WTC11 (cell line): Measurements from ENCODE around the gene FBXW10B. TPM values are rescaled to one million over a fixed set of nuclear protein-coding genes. Genes with fewer than 3 reads are reported as not detected.
"Not testable (repeated sequence)": the region's sequence is repeated elsewhere in the genome, so short reads cannot be mapped to it uniquely, and the experiment has no call there.

Experiments
- ATAC-seq: fragments of 200-7000 bp; cut with Tn5 transposase; 2 replicates; pipeline ENCODE4 v1.10.0; 2021; ENCODE audit warnings: mild to moderate bottlenecking, moderate library complexity
- Bru-seq: library from RNA; stranded (reverse); fragments of 400-500 nt; gene quantifications from one replicate; lab custom pipeline; 2021; lab: Mats Ljungman, UMichigan
- CTCF ChIA-PET: fragments of 300-600 bp; sonication (Branson Sonifier 250); formaldehyde crosslinking; loops from one replicate; lab custom pipeline; 2021; ENCODE audit warnings: antibody characterized with exemption; lab: Charles Lee
- POLR2A ChIA-PET: fragments of 350-600 bp; sonication (Branson Sonifier 250); formaldehyde crosslinking; loops from one replicate; lab custom pipeline; 2021; ENCODE audit warnings: antibody characterized with exemption; lab: Charles Lee
- DNase-seq: peaks from one replicate; pipeline ENCODE4 v3.0.0; 2021; ENCODE audit warnings: low spot score
- H3K27ac Mint-ChIP-seq: 2 replicates; pipeline ENCODE4 v1.8.0; 2021; ENCODE audit warnings: mixed read lengths
- H3K27me3 Mint-ChIP-seq: 2 replicates; pipeline ENCODE4 v1.8.0; 2021; ENCODE audit warnings: low read depth, mild to moderate bottlenecking, moderate library complexity, mixed read lengths
- H3K36me3 Mint-ChIP-seq: 2 replicates; pipeline ENCODE4 v1.8.0; 2021; ENCODE audit warnings: mixed read lengths
- H3K4me1 Mint-ChIP-seq: 2 replicates; pipeline ENCODE4 v1.8.0; 2022; ENCODE audit warnings: mixed read lengths
- H3K4me3 Mint-ChIP-seq: 2 replicates; pipeline ENCODE4 v1.8.0; 2021; ENCODE audit warnings: mild to moderate bottlenecking, moderate library complexity, mixed read lengths
- H3K9me3 Mint-ChIP-seq: 2 replicates; pipeline ENCODE4 v1.8.0; 2021; ENCODE audit warnings: mixed read lengths
- CBFB ChIP-seq: sonication (generic); formaldehyde crosslinking; IDR thresholded peaks from 2 replicates; pipeline ENCODE4 v1.8.1; 2022; ENCODE audit warnings: mild to moderate bottlenecking, low read depth, missing genetic modification reagents
- EMX1 ChIP-seq: fragments of 250-450 bp; sonication (Bioruptor Pico); IDR thresholded peaks from 2 replicates; pipeline ENCODE4 v1.8.0; 2021; ENCODE audit warnings: mild to moderate bottlenecking
- FOXP1 ChIP-seq: sonication (generic); formaldehyde crosslinking; IDR thresholded peaks from 2 replicates; pipeline ENCODE4 v1.8.0; 2022; ENCODE audit warnings: missing genetic modification reagents, mild to moderate bottlenecking, moderate library complexity, borderline replicate concordance
- GRHL2 ChIP-seq: fragments of 250-450 bp; sonication (Bioruptor Pico); IDR thresholded peaks from 2 replicates; pipeline ENCODE4 v1.8.0; 2022; ENCODE audit warnings: mild to moderate bottlenecking, moderate library complexity; ENCODE audit not compliant: insufficient replicate concordance, severe bottlenecking
- GTF2I ChIP-seq: fragments of 250-450 bp; sonication (Bioruptor Pico); conservative IDR thresholded peaks from 2 replicates; pipeline ENCODE4 v1.4.0; 2021; ENCODE audit warnings: mild to moderate bottlenecking
- JAZF1 ChIP-seq: fragments of 250-450 bp; sonication (Bioruptor Pico); IDR thresholded peaks from 2 replicates; pipeline ENCODE4 v1.9.0; 2021; ENCODE audit warnings: moderate library complexity, mild to moderate bottlenecking, inconsistent platforms
- MXD4 ChIP-seq: fragments of 250-450 bp; sonication (Bioruptor Pico); IDR thresholded peaks from 2 replicates; pipeline ENCODE4 v1.8.0; 2021; ENCODE audit warnings: mild to moderate bottlenecking, moderate library complexity, borderline replicate concordance
- RORB ChIP-seq: fragments of 250-450 bp; sonication (Bioruptor Pico); IDR thresholded peaks from 2 replicates; pipeline ENCODE4 v1.9.0; 2021; ENCODE audit warnings: mild to moderate bottlenecking
- SMAD3 ChIP-seq: sonication (generic); formaldehyde crosslinking; IDR thresholded peaks from 2 replicates; pipeline ENCODE4 v1.8.0; 2022; ENCODE audit warnings: missing genetic modification reagents, mild to moderate bottlenecking, borderline replicate concordance
- SMAD4 ChIP-seq: sonication (generic); formaldehyde crosslinking; IDR thresholded peaks from 2 replicates; pipeline ENCODE4 v1.8.0; 2022; ENCODE audit warnings: mild to moderate bottlenecking, missing genetic modification reagents
- SOX15 ChIP-seq: fragments of 250-450 bp; sonication (Bioruptor Pico); IDR thresholded peaks from 2 replicates; pipeline ENCODE4 v1.9.0; 2021; ENCODE audit warnings: mild to moderate bottlenecking
- SP1 ChIP-seq: sonication (generic); formaldehyde crosslinking; conservative IDR thresholded peaks from 2 replicates; pipeline ENCODE4 v1.8.1; 2022; ENCODE audit warnings: missing genetic modification reagents
- TP53 ChIP-seq: sonication (generic); formaldehyde crosslinking; IDR thresholded peaks from 2 replicates; pipeline ENCODE4 v1.8.1; 2023; ENCODE audit warnings: mild to moderate bottlenecking, missing genetic modification reagents
- ZNF121 ChIP-seq: sonication (generic); formaldehyde crosslinking; IDR thresholded peaks from 2 replicates; pipeline ENCODE4 v1.8.0; 2023; ENCODE audit warnings: missing genetic modification reagents
- ZNF317 ChIP-seq: sonication (generic); formaldehyde crosslinking; IDR thresholded peaks from 2 replicates; pipeline ENCODE4 v1.8.1; 2023; ENCODE audit warnings: low read depth, mild to moderate bottlenecking, moderate library complexity, missing genetic modification reagents, borderline replicate concordance
- ZNF423 ChIP-seq: fragments of 250-450 bp; sonication (Bioruptor Pico); IDR thresholded peaks from 2 replicates; pipeline ENCODE4 v2.1.2; 2022; ENCODE audit warnings: mild to moderate bottlenecking, moderate library complexity
- long read RNA-seq, 3 experiments: library from RNA in 1 of 3; library from capped mRNA in 1 of 3; library from polyadenylated mRNA in 1 of 3; unstranded in 2 of 3; stranded (forward) in 1 of 3; transcript quantifications; one replicate each; pipeline ENCODE4 v2.0.0, GENCODE V29; 2021
- total RNA-seq: library from RNA; stranded (reverse); gene quantifications from 3 replicates; pipeline ENCODE4 v1.2.3, GENCODE V29; 2021
- TF ChIP-seq, protein P1 (sequence below): sonication (generic); formaldehyde crosslinking; IDR thresholded peaks from 2 replicates; pipeline ENCODE4 v1.8.0; 2022; ENCODE audit warnings: missing genetic modification reagents
- TF ChIP-seq, protein P2 (sequence below): sonication (generic); formaldehyde crosslinking; IDR thresholded peaks from 2 replicates; pipeline ENCODE4 v1.8.1; 2023; ENCODE audit warnings: mild to moderate bottlenecking, missing genetic modification reagents
- TF ChIP-seq, protein P3 (sequence below): fragments of 200-600 bp; IDR thresholded peaks from 2 replicates; pipeline ENCODE4 v1.8.0; 2022; ENCODE audit warnings: antibody characterized with exemption
- TF ChIP-seq, protein P4 (sequence below): sonication (generic); formaldehyde crosslinking; IDR thresholded peaks from 2 replicates; pipeline ENCODE4 v1.8.1; 2022; ENCODE audit warnings: low read depth, missing genetic modification reagents, borderline replicate concordance

FBXW10B gene, protein sequence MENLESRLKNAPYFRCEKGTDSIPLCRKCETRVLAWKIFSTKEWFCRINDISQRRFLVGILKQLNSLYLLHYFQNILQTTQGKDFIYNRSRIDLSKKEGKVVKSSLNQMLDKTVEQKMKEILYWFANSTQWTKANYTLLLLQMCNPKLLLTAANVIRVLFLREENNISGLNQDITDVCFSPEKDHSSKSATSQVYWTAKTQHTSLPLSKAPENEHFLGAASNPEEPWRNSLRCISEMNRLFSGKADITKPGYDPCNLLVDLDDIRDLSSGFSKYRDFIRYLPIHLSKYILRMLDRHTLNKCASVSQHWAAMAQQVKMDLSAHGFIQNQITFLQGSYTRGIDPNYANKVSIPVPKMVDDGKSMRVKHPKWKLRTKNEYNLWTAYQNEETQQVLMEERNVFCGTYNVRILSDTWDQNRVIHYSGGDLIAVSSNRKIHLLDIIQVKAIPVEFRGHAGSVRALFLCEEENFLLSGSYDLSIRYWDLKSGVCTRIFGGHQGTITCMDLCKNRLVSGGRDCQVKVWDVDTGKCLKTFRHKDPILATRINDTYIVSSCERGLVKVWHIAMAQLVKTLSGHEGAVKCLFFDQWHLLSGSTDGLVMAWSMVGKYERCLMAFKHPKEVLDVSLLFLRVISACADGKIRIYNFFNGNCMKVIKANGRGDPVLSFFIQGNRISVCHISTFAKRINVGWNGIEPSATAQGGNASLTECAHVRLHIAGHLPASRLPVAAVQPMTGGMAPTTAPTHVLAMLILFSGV
- total RNA-seq, result 0.14 to 0.33 TPM in 2 of 3 replicates, not detected in the other
- percentile 17 among the genes with signal in this experiment for Bru-seq, nascent RNA
- long read RNA-seq, experiment 1, result 0 reads
- long read RNA-seq, experiment 2, result 0 reads
- long read RNA-seq, experiment 3, result 0 reads

DNA sequence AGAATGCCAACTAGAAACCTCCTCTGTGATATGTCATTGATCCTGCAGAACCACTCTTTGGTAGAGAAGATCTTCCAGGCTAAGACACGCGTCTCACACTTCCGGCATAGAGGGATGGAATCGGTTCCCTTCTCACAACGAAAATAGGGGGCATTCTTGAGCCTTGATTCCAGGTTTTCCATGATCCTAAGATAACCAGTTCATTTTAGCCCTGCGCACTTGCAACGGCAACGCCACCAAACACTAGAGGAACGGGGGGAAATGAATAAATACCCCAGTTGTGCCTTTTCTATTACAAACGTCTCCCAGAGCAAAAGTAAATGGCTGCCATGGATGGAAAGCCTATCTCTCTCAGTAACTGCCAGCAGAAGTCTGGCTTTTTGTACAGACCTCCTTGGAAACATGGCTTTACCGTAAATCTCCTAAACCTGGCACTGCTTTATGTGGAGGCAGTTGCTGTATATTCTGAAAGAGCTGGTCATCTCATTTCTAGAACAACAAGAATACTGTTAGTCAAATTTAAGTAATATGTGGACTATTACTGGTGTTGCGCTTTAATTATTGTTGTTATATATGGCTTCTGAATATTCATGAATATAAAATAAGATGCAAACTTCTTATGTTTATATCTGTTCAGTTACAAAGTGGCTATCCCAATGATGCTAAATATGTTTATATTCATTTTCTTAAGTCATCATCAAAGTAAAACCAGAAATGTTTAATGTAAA, at the start of gene FBXW10B:
TSS of gene FBXW10B (minus strand) at position 374 of the 728 bp plus-strand sequence. CDS start at position 182, 192 bp downstream.
- POLR2A ChIA-PET, H3K36me3 Mint-ChIP-seq, CTCF ChIA-PET, H3K27me3 Mint-ChIP-seq, H3K27ac Mint-ChIP-seq, H3K4me3 Mint-ChIP-seq, H3K9me3 Mint-ChIP-seq, DNase-seq, H3K4me1 Mint-ChIP-seq: not testable (repeated sequence)
- peak; percentile 75 for ATAC-seq

DNA sequence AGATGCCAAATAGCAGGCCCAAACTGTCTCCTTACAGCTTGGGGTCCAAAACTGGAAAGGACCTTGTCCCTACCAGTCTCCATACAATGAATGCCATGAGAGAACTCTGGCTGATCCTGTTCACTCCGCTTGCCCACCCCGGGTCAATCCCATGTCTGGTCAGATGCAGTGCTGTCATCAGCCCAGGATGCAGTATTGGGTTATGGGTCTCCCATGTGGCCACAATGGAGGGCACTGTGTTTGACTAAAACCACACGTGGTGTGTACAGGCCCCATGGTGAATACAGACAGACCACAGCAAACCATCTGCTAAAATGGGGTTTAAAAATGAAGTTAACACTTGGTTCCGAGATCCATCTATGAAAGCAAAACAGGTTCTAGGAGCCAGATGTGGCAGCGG, 44.2 kb upstream of the FBXW10B start:
- ATAC-seq (no peak), DNase-seq (no peak)
- Mint-ChIP-seq H3K36me3 (peaks cover 22% of the 10 kb centered on the region), H3K4me3 (no peak overlapping the region), H3K27me3 (no peaks in the 10 kb centered on the region), H3K27ac (no peak overlapping the region), H3K9me3 (no peaks in the 10 kb centered on the region), H3K4me1 (peaks cover 14% of the 10 kb centered on the region)
- POLR2A ChIA-PET, result no interaction called here
- TF ChIP-seq EMX1 (CRISPR knock-in tag), result no peak
- TF ChIP-seq SMAD3 (CRISPR knock-in tag), result no peak
- TF ChIP-seq GRHL2 (CRISPR knock-in tag), result no peak
- TF ChIP-seq ZNF317 (CRISPR knock-in tag), result no peak
- TF ChIP-seq, protein P1, sequence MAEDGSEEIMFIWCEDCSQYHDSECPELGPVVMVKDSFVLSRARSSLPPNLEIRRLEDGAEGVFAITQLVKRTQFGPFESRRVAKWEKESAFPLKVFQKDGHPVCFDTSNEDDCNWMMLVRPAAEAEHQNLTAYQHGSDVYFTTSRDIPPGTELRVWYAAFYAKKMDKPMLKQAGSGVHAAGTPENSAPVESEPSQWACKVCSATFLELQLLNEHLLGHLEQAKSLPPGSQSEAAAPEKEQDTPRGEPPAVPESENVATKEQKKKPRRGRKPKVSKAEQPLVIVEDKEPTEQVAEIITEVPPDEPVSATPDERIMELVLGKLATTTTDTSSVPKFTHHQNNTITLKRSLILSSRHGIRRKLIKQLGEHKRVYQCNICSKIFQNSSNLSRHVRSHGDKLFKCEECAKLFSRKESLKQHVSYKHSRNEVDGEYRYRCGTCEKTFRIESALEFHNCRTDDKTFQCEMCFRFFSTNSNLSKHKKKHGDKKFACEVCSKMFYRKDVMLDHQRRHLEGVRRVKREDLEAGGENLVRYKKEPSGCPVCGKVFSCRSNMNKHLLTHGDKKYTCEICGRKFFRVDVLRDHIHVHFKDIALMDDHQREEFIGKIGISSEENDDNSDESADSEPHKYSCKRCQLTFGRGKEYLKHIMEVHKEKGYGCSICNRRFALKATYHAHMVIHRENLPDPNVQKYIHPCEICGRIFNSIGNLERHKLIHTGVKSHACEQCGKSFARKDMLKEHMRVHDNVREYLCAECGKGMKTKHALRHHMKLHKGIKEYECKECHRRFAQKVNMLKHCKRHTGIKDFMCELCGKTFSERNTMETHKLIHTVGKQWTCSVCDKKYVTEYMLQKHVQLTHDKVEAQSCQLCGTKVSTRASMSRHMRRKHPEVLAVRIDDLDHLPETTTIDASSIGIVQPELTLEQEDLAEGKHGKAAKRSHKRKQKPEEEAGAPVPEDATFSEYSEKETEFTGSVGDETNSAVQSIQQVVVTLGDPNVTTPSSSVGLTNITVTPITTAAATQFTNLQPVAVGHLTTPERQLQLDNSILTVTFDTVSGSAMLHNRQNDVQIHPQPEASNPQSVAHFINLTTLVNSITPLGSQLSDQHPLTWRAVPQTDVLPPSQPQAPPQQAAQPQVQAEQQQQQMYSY, result no peak
- TF ChIP-seq CBFB (CRISPR knock-in tag), result no peak
- TF ChIP-seq, protein P2, sequence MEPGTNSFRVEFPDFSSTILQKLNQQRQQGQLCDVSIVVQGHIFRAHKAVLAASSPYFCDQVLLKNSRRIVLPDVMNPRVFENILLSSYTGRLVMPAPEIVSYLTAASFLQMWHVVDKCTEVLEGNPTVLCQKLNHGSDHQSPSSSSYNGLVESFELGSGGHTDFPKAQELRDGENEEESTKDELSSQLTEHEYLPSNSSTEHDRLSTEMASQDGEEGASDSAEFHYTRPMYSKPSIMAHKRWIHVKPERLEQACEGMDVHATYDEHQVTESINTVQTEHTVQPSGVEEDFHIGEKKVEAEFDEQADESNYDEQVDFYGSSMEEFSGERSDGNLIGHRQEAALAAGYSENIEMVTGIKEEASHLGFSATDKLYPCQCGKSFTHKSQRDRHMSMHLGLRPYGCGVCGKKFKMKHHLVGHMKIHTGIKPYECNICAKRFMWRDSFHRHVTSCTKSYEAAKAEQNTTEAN (CRISPR knock-in tag), result no peak
- TF ChIP-seq ZNF121 (CRISPR knock-in tag), result no peak
- TF ChIP-seq SOX15 (CRISPR knock-in tag), result no peak
- no peak for TF ChIP-seq JAZF1 (CRISPR knock-in tag)
- TF ChIP-seq SP1 (CRISPR knock-in tag), result no peak
- TF ChIP-seq, protein P3, sequence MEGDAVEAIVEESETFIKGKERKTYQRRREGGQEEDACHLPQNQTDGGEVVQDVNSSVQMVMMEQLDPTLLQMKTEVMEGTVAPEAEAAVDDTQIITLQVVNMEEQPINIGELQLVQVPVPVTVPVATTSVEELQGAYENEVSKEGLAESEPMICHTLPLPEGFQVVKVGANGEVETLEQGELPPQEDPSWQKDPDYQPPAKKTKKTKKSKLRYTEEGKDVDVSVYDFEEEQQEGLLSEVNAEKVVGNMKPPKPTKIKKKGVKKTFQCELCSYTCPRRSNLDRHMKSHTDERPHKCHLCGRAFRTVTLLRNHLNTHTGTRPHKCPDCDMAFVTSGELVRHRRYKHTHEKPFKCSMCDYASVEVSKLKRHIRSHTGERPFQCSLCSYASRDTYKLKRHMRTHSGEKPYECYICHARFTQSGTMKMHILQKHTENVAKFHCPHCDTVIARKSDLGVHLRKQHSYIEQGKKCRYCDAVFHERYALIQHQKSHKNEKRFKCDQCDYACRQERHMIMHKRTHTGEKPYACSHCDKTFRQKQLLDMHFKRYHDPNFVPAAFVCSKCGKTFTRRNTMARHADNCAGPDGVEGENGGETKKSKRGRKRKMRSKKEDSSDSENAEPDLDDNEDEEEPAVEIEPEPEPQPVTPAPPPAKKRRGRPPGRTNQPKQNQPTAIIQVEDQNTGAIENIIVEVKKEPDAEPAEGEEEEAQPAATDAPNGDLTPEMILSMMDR, result no peak
- TF ChIP-seq TP53 (CRISPR knock-in tag), result no peak
- no peak for TF ChIP-seq ZNF423 (CRISPR knock-in tag)
- TF ChIP-seq FOXP1 (CRISPR knock-in tag), result no peak
- TF ChIP-seq RORB (CRISPR knock-in tag), result no peak
- TF ChIP-seq SMAD4, result no peak
- TF ChIP-seq, protein P4, sequence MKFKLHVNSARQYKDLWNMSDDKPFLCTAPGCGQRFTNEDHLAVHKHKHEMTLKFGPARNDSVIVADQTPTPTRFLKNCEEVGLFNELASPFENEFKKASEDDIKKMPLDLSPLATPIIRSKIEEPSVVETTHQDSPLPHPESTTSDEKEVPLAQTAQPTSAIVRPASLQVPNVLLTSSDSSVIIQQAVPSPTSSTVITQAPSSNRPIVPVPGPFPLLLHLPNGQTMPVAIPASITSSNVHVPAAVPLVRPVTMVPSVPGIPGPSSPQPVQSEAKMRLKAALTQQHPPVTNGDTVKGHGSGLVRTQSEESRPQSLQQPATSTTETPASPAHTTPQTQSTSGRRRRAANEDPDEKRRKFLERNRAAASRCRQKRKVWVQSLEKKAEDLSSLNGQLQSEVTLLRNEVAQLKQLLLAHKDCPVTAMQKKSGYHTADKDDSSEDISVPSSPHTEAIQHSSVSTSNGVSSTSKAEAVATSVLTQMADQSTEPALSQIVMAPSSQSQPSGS (CRISPR knock-in tag), result no peak
- no peak for TF ChIP-seq GTF2I (CRISPR knock-in tag)
- no peak for TF ChIP-seq MXD4 (CRISPR knock-in tag)
- CTCF ChIA-PET, result no interaction called here
